Muscle of arm (tissue), 14 donors: ENCODE measurements around the gene POTEB3. TPM values are rescaled to one million over a fixed set of nuclear protein-coding genes. Genes with fewer than 3 reads are reported as not detected.
"Not testable (repeated sequence)": the region's sequence is repeated elsewhere in the genome, so short reads cannot be mapped to it uniquely, and the experiment has no call there.

ENCODE experiments used
- DNase-seq: peaks from one replicate; pipeline ENCODE4 v3.0.0-alpha.2; 2013
- long read RNA-seq, 11 donors: transcript quantifications; one replicate each; lab custom pipeline, GENCODE V29; 2026
- polyA plus RNA-seq, 12 donors: library from polyadenylated mRNA; unstranded; fragments of 120-200 nt; gene quantifications; one replicate each; pipeline ENCODE4 v1.2.1, GENCODE V29; 2013; ENCODE audit not compliant: insufficient read length in 12 of 12

Gene POTEB3
- polyA plus RNA-seq, result not detected
- long read RNA-seq, donor 1, result 0 reads
- long read RNA-seq, donor 2, result 0 reads
- long read RNA-seq, donor 3, result 0 reads
- long read RNA-seq, donor 4, result 0 reads
- long read RNA-seq, donor 5, result 0 reads
- long read RNA-seq, donor 6, result 0 reads
- long read RNA-seq, donor 7, result 0 reads
- long read RNA-seq, donor 8, result 0 reads
- long read RNA-seq, donor 9, result 0 reads
- long read RNA-seq, donor 10, result 0 reads
- long read RNA-seq, donor 11, result 0 reads

GRCh38 chr15:21440399-21440798 lies at the start of gene POTEB3:
POTEB3 (minus strand) TSS chr15:21440499; CDS start chr15:21440011, 488 bp downstream.
- DNase-seq, result not testable (repeated sequence)

- DNase-seq, result not testable (repeated sequence)
These were observed 13.4 kb upstream of the POTEB3 start for GRCh38 chr15:21453683-21454082.

- not testable (repeated sequence) for DNase-seq
These were observed 11.7 kb upstream of the POTEB3 start for GRCh38 chr15:21451920-21452563.

- DNase-seq, result not testable (repeated sequence)
These were observed 11.2 kb upstream of the POTEB3 start for GRCh38 chr15:21451487-21451886.

- not testable (repeated sequence) for DNase-seq
These were observed 32.9 kb downstream of the POTEB3 start for GRCh38 chr15:21407366-21407765.

- DNase-seq, result not testable (repeated sequence)
These were observed 38.8 kb downstream of the POTEB3 start for GRCh38 chr15:21401531-21401930.

GRCh38 chr15:21399111-21399510 lies 41.2 kb downstream of the POTEB3 start:
- not testable (repeated sequence) for DNase-seq

- not testable (repeated sequence) for DNase-seq
These were observed 41.8 kb downstream of the POTEB3 start for GRCh38 chr15:21398511-21398910.

- DNase-seq, result not testable (repeated sequence)
These were observed 42.6 kb downstream of the POTEB3 start for GRCh38 chr15:21397656-21398055.

- DNase-seq, result not testable (repeated sequence)
These were observed 43.1 kb downstream of the POTEB3 start for GRCh38 chr15:21397186-21397585.

GRCh38 chr15:21385961-21386360 lies 54.3 kb downstream of the POTEB3 start:
- DNase-seq, result not testable (repeated sequence)

GRCh38 chr15:21383866-21384485 lies 56.3 kb downstream of the POTEB3 start:
- DNase-seq, result not testable (repeated sequence)

- not testable (repeated sequence) for DNase-seq
These were observed 66.6 kb downstream of the POTEB3 start for GRCh38 chr15:21373682-21374081.

- not testable (repeated sequence) for DNase-seq
These were observed 71.1 kb downstream of the POTEB3 start for GRCh38 chr15:21369177-21369576.

GRCh38 chr15:21368625-21369024 lies 71.7 kb downstream of the POTEB3 start:
- DNase-seq, result not testable (repeated sequence)
